Left kidney (tissue), 2 donors: ENCODE data around the gene R3HDM4. TPM values are rescaled to one million over a fixed set of nuclear protein-coding genes. Genes with fewer than 3 reads are reported as not detected.

Source experiments
- DNase-seq: peaks from one replicate; pipeline ENCODE4 v3.0.0-alpha.2; 2013
- polyA plus RNA-seq: library from polyadenylated mRNA; unstranded; fragments of 120-200 nt; gene quantifications from one replicate; pipeline ENCODE4 v1.2.1, GENCODE V29; 2013; ENCODE audit not compliant: insufficient read length

R3HDM4 gene
- polyA plus RNA-seq, 1 donor: 34.8 TPM

- DNase-seq: no peak
These were observed 4.5 kb upstream of the R3HDM4 start, which contains the start of gene KISS1R for GRCh38 chr19:917323-918151. KISS1R (plus strand) TSS chr19:917333; CDS start chr19:917503, 170 bp downstream.

- DNase-seq: peak; percentile 65
These were observed 3.8 kb upstream of the R3HDM4 start for GRCh38 chr19:916645-917322.

GRCh38 chr19:912181-913079 is 589 bp downstream of the R3HDM4 start:
- no peak for DNase-seq

GRCh38 chr19:911197-912033 is 1.6 kb downstream of the R3HDM4 start:
- DNase-seq: no peak

GRCh38 chr19:907183-907853 is 5.7 kb downstream of the R3HDM4 start:
- DNase-seq: no peak

- no peak for DNase-seq
These were observed 6.5 kb downstream of the R3HDM4 start for GRCh38 chr19:906480-906879.

GRCh38 chr19:904545-904944 is 8.5 kb downstream of the R3HDM4 start:
- DNase-seq: no peak

GRCh38 chr19:903266-903797 is 9.7 kb downstream of the R3HDM4 start:
- DNase-seq: peak; percentile 76

- DNase-seq: no peak
These were observed 10.4 kb downstream of the R3HDM4 start for GRCh38 chr19:902446-903226.

GRCh38 chr19:902093-902370 is 11.0 kb downstream of the R3HDM4 start:
- DNase-seq: no peak

- no peak for DNase-seq
These were observed 11.6 kb downstream of the R3HDM4 start for GRCh38 chr19:901216-902092.

GRCh38 chr19:900302-901111 is 12.5 kb downstream of the R3HDM4 start:
- DNase-seq: no peak

- DNase-seq: no peak
These were observed 13.0 kb downstream of the R3HDM4 start for GRCh38 chr19:900043-900301.

GRCh38 chr19:899336-900042 is 13.5 kb downstream of the R3HDM4 start:
- DNase-seq: no peak

- DNase-seq: peak; percentile 74
These were observed 14.4 kb downstream of the R3HDM4 start for GRCh38 chr19:898663-899062.

- DNase-seq: no peak
These were observed 15.5 kb downstream of the R3HDM4 start for GRCh38 chr19:897442-898039.

GRCh38 chr19:896999-897398 is 16.0 kb downstream of the R3HDM4 start:
- DNase-seq: no peak
